Activated naive CD4-positive, alpha-beta T cell (primary cell): ENCODE results near the gene TXNDC9.
"Not testable (repeated sequence)": the region's sequence is repeated elsewhere in the genome, so short reads cannot be mapped to it uniquely, and the experiment has no call there.

Experiments used
- DNase-seq, 4 experiments: peaks; one replicate each; lab custom pipeline; 2025; lab: John Stamatoyannopoulos, UW

The TXNDC9 gene

DNA sequence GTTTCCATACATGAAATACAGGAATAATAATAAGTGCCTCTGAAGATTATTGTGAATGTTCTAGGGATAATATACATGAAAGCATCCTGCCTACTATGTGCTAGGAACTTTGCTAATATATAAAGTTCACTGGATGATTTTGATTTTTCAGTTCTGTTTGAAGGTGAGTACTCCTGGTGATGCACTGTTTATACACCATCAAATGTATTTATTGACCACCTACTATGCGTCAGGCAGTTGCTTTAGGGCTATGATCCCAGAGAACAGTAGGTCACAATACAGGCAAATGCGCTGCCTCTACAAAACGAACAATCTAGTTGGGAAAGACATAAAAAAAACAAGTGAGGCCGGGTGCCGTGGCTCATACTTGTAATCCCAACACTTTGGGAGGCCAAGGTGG lies 10.7 kb downstream of the TXNDC9 start:
- DNase-seq = no peak

DNA sequence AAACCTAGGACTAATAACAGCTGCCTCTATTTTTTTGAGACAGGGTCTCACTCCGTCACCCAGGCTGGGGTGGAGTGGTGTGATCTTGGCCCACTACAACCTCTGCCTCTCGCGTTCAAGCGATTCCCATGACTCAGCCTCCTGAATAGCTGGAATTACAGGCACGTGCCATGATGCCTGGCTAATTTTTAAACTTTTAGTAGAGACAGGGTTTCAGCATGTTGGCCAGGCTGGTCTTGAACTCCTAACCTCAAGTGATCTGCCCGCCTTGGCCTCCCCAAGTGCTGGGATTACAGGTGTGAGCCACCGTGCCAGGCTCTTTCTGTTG lies 18.3 kb downstream of the TXNDC9 start:
- DNase-seq = not testable (repeated sequence)

- DNase-seq = no peak
Measured at GRCh38 chr2:99317161-99317872, 18.8 kb downstream of the TXNDC9 start.

DNA sequence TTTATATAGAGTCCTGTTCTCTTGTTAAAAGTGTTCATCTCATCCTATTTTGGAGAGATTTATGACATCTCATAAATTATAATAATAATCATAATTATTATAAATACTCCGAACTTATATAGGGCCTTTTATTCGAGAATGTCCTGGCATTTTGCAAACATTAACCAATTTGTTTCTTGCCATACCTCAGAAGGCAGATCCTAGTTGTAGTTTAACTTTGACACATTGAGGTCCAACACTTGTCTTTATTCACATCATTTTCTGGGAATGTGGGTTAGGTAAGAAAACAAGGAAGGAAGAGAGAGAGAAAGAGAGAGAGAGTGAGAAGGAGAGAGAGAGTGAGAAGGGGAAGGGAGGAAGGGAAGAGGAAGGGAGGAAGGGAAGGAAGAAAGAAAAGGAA lies 35.0 kb downstream of the TXNDC9 start, which contains the start of gene LYG1:
Gene LYG1, minus strand, starts transcription at position 101 of the 400 bp plus-strand sequence. CDS start 5,527 bp downstream, outside the sequence.
- not testable (repeated sequence) for DNase-seq

DNA sequence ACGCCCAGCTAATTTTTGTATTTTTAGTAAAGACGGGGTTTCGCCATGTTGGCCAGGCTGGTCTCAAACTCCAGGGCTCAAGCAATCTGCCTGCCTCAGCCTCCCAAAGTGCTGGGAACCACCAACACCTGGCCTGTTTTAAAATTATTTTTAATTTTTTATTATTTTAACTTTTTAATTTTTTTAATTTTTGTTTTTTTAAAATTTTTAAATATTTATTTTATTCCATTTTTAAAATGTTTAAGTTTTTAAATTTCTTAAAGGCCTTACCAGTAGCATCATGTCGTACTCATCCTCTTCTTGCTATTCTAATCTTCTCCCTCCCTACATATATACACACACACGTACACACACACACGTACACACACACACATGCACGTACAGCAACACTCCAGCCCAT lies 36.6 kb downstream of the TXNDC9 start:
- DNase-seq = no peak

GRCh38 chr2:99297994-99298393 lies 38.1 kb downstream of the TXNDC9 start:
- no peak for DNase-seq

GRCh38 chr2:99285526-99285925 lies 50.6 kb downstream of the TXNDC9 start:
- DNase-seq = no peak

DNA sequence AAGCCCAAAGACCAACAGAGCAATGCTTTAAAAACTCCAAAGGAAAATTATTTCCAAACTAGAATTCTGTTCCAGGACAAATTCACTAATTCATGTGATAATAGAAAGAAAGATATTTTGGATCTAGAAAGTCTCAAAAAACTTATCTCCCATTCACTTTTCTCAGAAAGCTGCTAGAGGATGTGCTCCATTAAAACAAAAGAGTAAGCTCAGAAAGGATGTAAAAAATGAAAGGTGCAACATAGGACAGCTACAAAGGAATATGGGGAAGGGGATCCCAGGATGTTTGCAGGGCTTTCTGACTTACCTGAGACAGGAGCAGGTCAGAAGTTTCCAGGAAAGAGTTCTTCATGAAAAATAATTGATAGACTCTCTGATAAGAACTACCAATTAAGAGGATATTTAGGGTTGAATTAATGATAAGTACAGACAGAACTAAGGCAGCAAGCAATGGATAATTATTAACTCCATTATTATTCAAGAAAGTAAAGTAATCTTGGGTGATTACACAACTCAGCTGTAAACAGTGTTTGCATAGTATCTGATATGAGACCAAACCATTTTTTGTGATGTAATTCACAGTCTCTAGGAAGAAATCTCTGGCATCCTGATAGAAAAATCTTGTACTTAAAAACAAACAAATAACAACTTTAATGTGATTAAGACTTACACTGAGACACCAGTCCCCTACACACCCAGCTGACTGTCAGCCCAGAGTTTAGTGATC lies 56.0 kb downstream of the TXNDC9 start:
- DNase-seq = no peak

DNA sequence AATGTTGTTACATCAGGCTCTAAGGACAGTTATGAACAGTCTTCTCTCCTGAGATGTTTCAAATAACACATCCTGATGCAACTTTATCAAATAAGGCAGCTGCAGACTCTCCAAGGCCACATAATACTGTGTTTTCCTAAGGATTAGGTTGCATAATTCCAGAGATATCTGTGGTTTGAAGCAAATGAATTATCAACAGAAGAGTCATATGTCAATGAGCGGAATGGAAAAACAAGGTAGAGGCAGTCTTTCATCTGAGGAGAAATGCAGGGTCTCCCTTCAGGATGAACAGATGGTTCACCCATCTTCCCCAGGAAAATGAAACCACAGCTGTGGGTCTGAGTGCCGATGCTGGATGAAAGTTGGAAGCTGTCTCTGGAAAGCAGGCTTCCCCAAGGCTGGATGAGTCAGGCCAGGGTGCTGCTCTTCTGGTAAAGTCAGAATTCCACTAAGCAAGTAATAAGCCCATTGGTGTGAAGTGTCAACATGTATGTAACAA lies 57.3 kb downstream of the TXNDC9 start:
- DNase-seq = no peak

DNA sequence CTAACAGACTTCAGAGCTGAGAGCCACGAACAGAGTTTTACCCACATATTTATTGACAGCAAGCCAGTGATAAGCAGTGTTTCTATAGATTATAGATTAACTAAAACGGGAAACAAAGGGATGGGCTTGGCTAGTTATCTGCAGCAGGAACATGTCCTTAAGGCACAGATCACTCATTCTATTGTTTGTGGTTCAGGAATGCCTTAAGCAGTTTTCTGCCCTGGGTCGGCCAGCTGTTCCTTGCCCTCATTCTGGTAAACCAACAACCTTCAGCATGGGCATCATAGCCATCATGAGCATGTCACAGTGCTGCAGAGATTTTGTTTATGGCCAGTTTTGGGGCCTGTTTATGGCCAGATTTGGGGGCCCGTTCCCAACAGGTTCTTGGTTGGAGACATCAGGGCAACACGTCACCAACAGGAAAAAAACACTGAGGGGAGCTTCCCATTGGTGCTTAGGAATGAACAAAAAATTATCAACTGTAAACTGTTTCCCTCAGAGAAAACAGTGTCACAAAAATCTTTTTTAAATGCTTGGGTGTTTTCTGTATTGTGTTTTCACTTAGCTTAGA lies 57.9 kb downstream of the TXNDC9 start:
- not testable (repeated sequence) for DNase-seq

DNA sequence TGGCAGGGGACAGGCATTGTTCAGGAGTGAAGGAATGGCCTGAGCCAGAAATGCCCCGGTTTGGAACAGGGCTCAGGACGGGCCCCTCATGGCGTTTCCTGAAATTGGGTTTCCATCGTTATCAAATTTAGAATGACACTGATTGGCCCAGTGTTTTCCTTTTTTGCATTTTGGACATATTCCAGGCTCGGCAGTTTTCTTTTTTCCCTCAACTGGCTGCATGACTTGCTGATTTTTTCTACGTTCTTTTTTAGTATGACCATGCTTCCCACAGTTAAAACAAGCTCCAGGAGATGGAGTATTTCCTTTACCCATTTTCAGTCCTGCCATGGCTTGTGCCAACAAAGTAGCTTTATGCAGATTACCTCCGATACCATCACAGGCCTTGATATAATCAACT lies 60.3 kb downstream of the TXNDC9 start:
- no peak for DNase-seq
